Bone marrow (tissue), 2 donors: ENCODE measurements around the gene PDCD2.
A peak's percentile ranks its signal among the peaks of the same experiment; 100 is the strongest.
"Not testable (repeated sequence)": the region's sequence is repeated elsewhere in the genome, so short reads cannot be mapped to it uniquely, and the experiment has no call there.

ENCODE experiments used
- DNase-seq, 2 donors: peaks; one replicate each; lab custom pipeline; 2025; lab: John Stamatoyannopoulos, UW

Gene PDCD2

GRCh38 chr6:170545405-170545804 is 39.0 kb downstream of the PDCD2 start:
- DNase-seq: no peak

- DNase-seq: no peak
Observed at GRCh38 chr6:170542031-170542719, 42.3 kb downstream of the PDCD2 start.

GRCh38 chr6:170537329-170537728 is 47.1 kb downstream of the PDCD2 start:
- DNase-seq: no peak

GRCh38 chr6:170536671-170537070 is 47.8 kb downstream of the PDCD2 start:
- DNase-seq: no peak

- DNase-seq: no peak
Observed at GRCh38 chr6:170535004-170535403, 49.4 kb downstream of the PDCD2 start.

- DNase-seq: no peak
Observed at GRCh38 chr6:170533792-170534191, 50.6 kb downstream of the PDCD2 start.

- DNase-seq: no peak
Observed at GRCh38 chr6:170532867-170533488, 51.5 kb downstream of the PDCD2 start.

GRCh38 chr6:170529839-170530469 is 54.5 kb downstream of the PDCD2 start:
- peak; percentile 5 to 49 for DNase-seq

- DNase-seq: not testable (repeated sequence)
Observed at GRCh38 chr6:170527995-170528394, 56.4 kb downstream of the PDCD2 start.

GRCh38 chr6:170525795-170526194 is 58.6 kb downstream of the PDCD2 start:
- no peak for DNase-seq
